Fibroblast of lung (primary cell): ENCODE results near the gene RHEB. TPM values are rescaled to one million over a fixed set of nuclear protein-coding genes. Genes with fewer than 3 reads are reported as not detected.

Experiments used
- DNase-seq, 2 donors: peaks; one replicate each; pipeline versions ENCODE4 v3.0.0 to v3.0.0-alpha.2; 2010; ENCODE audit warnings: low read depth in 2 of 2
- H2AFZ ChIP-seq: 2 replicates; pipeline ENCODE4 v1.5.1; 2012; ENCODE audit warnings: low read length, control low read depth, inconsistent platforms
- H3K27ac ChIP-seq: 2 replicates; pipeline ENCODE4 v1.5.1; 2011; ENCODE audit warnings: low read length, control low read depth; ENCODE audit not compliant: insufficient read depth
- H3K27me3 ChIP-seq: 2 replicates; pipeline ENCODE4 v1.5.1; 2011; ENCODE audit warnings: mild to moderate bottlenecking, low read length; ENCODE audit not compliant: control insufficient read depth, insufficient read depth
- H3K36me3 ChIP-seq: 2 replicates; pipeline ENCODE4 v1.5.1; 2011; ENCODE audit warnings: low read length; ENCODE audit not compliant: control insufficient read depth, insufficient read depth
- H3K4me1 ChIP-seq: 2 replicates; pipeline ENCODE4 v1.5.1; 2011; ENCODE audit warnings: low read length; ENCODE audit not compliant: control insufficient read depth, insufficient read depth; ENCODE audit errors: extremely low read depth
- H3K4me2 ChIP-seq: 2 replicates; pipeline ENCODE4 v1.5.1; 2011; ENCODE audit warnings: low read length, control low read depth; ENCODE audit not compliant: insufficient read depth; ENCODE audit errors: extremely low read depth
- H3K4me3 ChIP-seq, 4 experiments: fragments of 200-600 bp in 1 of 4; sonication (generic) in 1 of 4; replicated peaks in 1 of 4; 2 replicates each; pipeline ENCODE4 v1.5.1; 2011 to 2016; ENCODE audit warnings: low read length in 4 of 4, low read depth in 3 of 4, mild to moderate bottlenecking in 3 of 4, control low read depth in 2 of 4, inconsistent platforms in 1 of 4, mixed read lengths in 1 of 4; ENCODE audit not compliant: insufficient read depth in 1 of 4; ENCODE audit errors: control extremely low read depth in 1 of 4
- H3K79me2 ChIP-seq: 2 replicates; pipeline ENCODE4 v1.5.1; 2012; ENCODE audit warnings: mild to moderate bottlenecking, low read length, inconsistent platforms; ENCODE audit not compliant: control insufficient read depth, insufficient read depth
- H3K9ac ChIP-seq: 2 replicates; pipeline ENCODE4 v1.5.1; 2011; ENCODE audit warnings: mild to moderate bottlenecking, low read length, control low read depth; ENCODE audit not compliant: insufficient read depth
- H3K9me3 ChIP-seq: 2 replicates; pipeline ENCODE4 v1.5.1; 2012; ENCODE audit warnings: low read depth, low read length; ENCODE audit not compliant: control insufficient read depth, insufficient read depth
- H4K20me1 ChIP-seq: 2 replicates; pipeline ENCODE4 v1.5.1; 2011; ENCODE audit warnings: low read length; ENCODE audit not compliant: control insufficient read depth, insufficient read depth; ENCODE audit errors: extremely low read depth
- EZH2 ChIP-seq: IDR thresholded peaks from 2 replicates; pipeline ENCODE4 v1.5.1; 2012; ENCODE audit warnings: low read length, control low read depth, mild to moderate bottlenecking; ENCODE audit errors: missing control alignments
- polyA plus RNA-seq, 2 donors: library from polyadenylated mRNA; depleted of rRNA in 1 of 2; stranded (reverse) in 1 of 2; unstranded in 1 of 2; fragments of >200 nt; gene quantifications; 2 replicates each; pipeline ENCODE4 v1.2.1, GENCODE V29; 2011 to 2012; ENCODE audit warnings: missing spikeins in 1 of 2
- total RNA-seq: library from RNA; depleted of rRNA; stranded (reverse); fragments of >200 nt; gene quantifications from 2 replicates; pipeline ENCODE4 v1.2.1, GENCODE V29; 2014
- TF ChIP-seq, protein P1 (sequence below), 2 donors: IDR thresholded peaks in 1 of 2; conservative IDR thresholded peaks in 1 of 2; 1 replicate in 1 of 2; 2 replicates in 1 of 2; pipeline ENCODE4 v1.5.1; 2011 to 2012; ENCODE audit warnings: low read length in 2 of 2, control low read depth in 1 of 2, inconsistent platforms in 1 of 2, low read depth in 1 of 2, mild to moderate bottlenecking in 1 of 2

RHEB gene
- total and polyA plus RNA-seq, 2 donors (not counting 1 experiment from before 2014, with no cell fraction given), result 81.4 to 135 TPM

- no peaks in the 10 kb centered on the region for H3K79me2 ChIP-seq
These were observed 36.9 kb upstream of the RHEB start for GRCh38 chr7:151556592-151556991.

GRCh38 chr7:151553356-151553755 lies 33.7 kb upstream of the RHEB start:
- Histone ChIP-seq H4K20me1 (no peaks in the 10 kb centered on the region), H2AFZ (no peak overlapping the region), H3K9me3 (no peaks in the 10 kb centered on the region), H3K27ac (no peak overlapping the region), H3K4me1 (no peaks in the 10 kb centered on the region), H3K27me3 (no peaks in the 10 kb centered on the region), H3K79me2 (no peaks in the 10 kb centered on the region), H3K36me3 (no peaks in the 10 kb centered on the region), H3K9ac (no peak overlapping the region), H3K4me2 (no peak overlapping the region), H3K4me3 (no peak overlapping the region)
- TF ChIP-seq, protein P1, sequence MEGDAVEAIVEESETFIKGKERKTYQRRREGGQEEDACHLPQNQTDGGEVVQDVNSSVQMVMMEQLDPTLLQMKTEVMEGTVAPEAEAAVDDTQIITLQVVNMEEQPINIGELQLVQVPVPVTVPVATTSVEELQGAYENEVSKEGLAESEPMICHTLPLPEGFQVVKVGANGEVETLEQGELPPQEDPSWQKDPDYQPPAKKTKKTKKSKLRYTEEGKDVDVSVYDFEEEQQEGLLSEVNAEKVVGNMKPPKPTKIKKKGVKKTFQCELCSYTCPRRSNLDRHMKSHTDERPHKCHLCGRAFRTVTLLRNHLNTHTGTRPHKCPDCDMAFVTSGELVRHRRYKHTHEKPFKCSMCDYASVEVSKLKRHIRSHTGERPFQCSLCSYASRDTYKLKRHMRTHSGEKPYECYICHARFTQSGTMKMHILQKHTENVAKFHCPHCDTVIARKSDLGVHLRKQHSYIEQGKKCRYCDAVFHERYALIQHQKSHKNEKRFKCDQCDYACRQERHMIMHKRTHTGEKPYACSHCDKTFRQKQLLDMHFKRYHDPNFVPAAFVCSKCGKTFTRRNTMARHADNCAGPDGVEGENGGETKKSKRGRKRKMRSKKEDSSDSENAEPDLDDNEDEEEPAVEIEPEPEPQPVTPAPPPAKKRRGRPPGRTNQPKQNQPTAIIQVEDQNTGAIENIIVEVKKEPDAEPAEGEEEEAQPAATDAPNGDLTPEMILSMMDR (conservative IDR thresholded peaks at IDR 0.05 in 1 of 2, IDR thresholded peaks at IDR 0.05 in 1 of 2; ENCODE audit: low read depth in 1 of 2, low read length in 2 of 2), result no peak
- no peak for TF ChIP-seq EZH2
- no peak for DNase-seq

More at GRCh38 chr7:151556592-151556991, 36.9 kb upstream of the RHEB start:
- no peak overlapping the region for H3K4me2 ChIP-seq
- TF ChIP-seq, protein P1 (conservative IDR thresholded peaks at IDR 0.05 in 1 of 2, IDR thresholded peaks at IDR 0.05 in 1 of 2; ENCODE audit: low read depth in 1 of 2, low read length in 2 of 2), result no peak
- no peak for TF ChIP-seq EZH2
- no peak overlapping the region for H3K4me3 ChIP-seq
- H4K20me1 ChIP-seq, result no peaks in the 10 kb centered on the region
- DNase-seq, result no peak
- no peaks in the 10 kb centered on the region for H3K4me1 ChIP-seq
- H3K27ac ChIP-seq, result no peak overlapping the region
- H3K36me3 ChIP-seq, result no peaks in the 10 kb centered on the region
- no peaks in the 10 kb centered on the region for H3K9me3 ChIP-seq
- no peak overlapping the region for H2AFZ ChIP-seq
- no peak overlapping the region for H3K9ac ChIP-seq
- H3K27me3 ChIP-seq, result no peaks in the 10 kb centered on the region

DNA sequence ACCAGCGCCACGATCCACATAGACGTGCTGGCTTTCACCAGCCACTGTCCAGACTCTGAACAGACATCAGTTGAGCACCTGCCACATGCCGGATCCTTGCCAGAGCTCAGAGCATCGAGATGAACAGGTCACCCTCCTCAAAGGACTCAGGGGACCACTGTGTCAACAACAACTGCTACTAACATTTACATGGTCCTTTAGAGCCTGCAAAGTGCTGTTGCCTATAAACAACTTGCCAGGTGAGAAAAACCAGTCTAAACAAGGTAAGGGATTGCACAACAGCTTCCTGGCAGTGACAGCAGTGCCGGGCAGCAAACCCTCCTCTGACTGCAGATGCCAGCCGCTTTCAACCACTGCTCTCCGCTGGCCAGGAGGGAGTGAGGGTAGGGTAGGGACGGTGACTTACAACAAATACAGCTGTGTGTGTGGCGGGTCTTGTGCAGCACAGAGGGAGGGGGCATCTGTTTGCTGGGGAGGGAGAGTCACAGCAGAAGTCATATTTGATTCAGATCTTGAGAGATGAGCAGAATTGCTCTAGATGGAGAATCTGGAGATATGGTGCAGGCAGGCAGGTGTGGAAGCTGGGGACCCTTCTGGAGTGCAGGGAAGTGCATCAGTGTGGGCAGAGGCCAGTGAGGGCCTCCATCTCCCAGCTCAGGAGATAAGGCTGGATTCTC lies 32.8 kb upstream of the RHEB start:
- Histone ChIP-seq H3K27me3 (peaks cover under 1% of the 10 kb centered on the region), H4K20me1 (no peaks in the 10 kb centered on the region), H3K36me3 (no peaks in the 10 kb centered on the region), H3K4me2 (no peak overlapping the region), H3K79me2 (no peaks in the 10 kb centered on the region), H2AFZ (no peak overlapping the region), H3K4me3 (no peak overlapping the region), H3K27ac (no peak overlapping the region), H3K4me1 (no peaks in the 10 kb centered on the region), H3K9ac (no peak overlapping the region), H3K9me3 (no peaks in the 10 kb centered on the region)
- DNase-seq, result no peak
- no peak for TF ChIP-seq EZH2
- TF ChIP-seq, protein P1 (conservative IDR thresholded peaks at IDR 0.05 in 1 of 2, IDR thresholded peaks at IDR 0.05 in 1 of 2; ENCODE audit: low read depth in 1 of 2, low read length in 2 of 2), result no peak
